Ovary (tissue), 3 donors: ENCODE results near the gene PLXNA2.

ENCODE experiments used
- CTCF ChIP-seq, 3 donors: fragments of 450-650 bp in 2 of 3; fragments of 200-600 bp in 1 of 3; IDR thresholded peaks; one replicate each; pipeline versions ENCODE4 v1.5.1 to v1.8.0; 2016 to 2022; ENCODE audit warnings: antibody characterized with exemption in 3 of 3, mild to moderate bottlenecking in 1 of 3
- EP300 ChIP-seq: sonication (generic); formaldehyde crosslinking; IDR thresholded peaks from one replicate; pipeline ENCODE4 v1.6.1; 2017; ENCODE audit warnings: antibody characterized with exemption
- donor health status: DM: no; HTN: no; CAD: no.

GRCh38 chr1:208233978-208234377 lies 10.2 kb downstream of the PLXNA2 start:
- TF ChIP-seq EP300 = no peak
- no peak for TF ChIP-seq CTCF (IDR thresholded peaks at IDR 0.05)
